ENCODE data around the gene SLC6A13. TPM values are rescaled to one million over a fixed set of nuclear protein-coding genes. Genes with fewer than 3 reads are reported as not detected.

The SLC6A13 gene
- polyA plus RNA-seq, 1 donor (not counting 4 experiments of a cell fraction or from before 2014, with no cell fraction given), result 0.33 TPM

DNA sequence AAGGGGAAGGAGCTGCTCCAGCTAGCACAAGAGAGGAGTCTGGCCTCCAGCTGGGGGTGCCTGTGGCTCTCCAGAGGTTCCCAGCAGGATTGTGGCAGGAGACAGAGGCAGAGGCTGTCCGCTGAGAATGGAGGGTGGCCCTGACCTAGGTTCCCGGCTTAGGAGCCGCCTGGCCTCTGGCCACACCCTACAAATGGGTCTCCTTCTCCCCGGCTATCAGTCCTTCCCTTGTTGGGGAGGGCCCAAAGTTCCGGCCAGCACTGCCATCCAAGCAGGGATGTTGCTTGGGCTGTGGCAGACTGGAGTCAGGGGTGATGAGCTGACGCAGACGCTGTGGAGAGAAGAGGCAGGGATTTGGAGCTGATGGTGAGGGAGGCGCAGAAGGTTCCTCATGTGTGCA is 71.8 kb downstream of the SLC6A13 start:
- dilution Hi-C loops (cut with MboI; ENCODE audit: extremely low pct_ligation_motif_present, low sequenced_read_pairs), result no loop called here
- no peaks in the 10 kb centered on the region for H3K4me1 ChIP-seq (ENCODE audit: control insufficient read depth, extremely low read depth, insufficient read depth, low read length)
- H3K9ac ChIP-seq (ENCODE audit: control insufficient read depth, extremely low read depth, insufficient read depth, low read length), result no peak overlapping the region
- no peaks in the 10 kb centered on the region for H3K9me1 ChIP-seq (ENCODE audit: control insufficient read depth, extremely low read depth, insufficient read depth, low read length)
- no peak overlapping the region for H3K4me2 ChIP-seq (ENCODE audit: control insufficient read depth, extremely low read depth, insufficient read depth, low read depth, low read length)
- H3K79me2 ChIP-seq (ENCODE audit: control insufficient read depth, insufficient read depth, low read length), result no peaks in the 10 kb centered on the region
- no peaks in the 10 kb centered on the region for H4K20me1 ChIP-seq (ENCODE audit: control insufficient read depth, extremely low read depth, insufficient read depth, low read length)
- TF ChIP-seq EZH2 (IDR thresholded peaks at IDR 0.05; ENCODE audit: low read length), result no peak
- TF ChIP-seq, protein P1, sequence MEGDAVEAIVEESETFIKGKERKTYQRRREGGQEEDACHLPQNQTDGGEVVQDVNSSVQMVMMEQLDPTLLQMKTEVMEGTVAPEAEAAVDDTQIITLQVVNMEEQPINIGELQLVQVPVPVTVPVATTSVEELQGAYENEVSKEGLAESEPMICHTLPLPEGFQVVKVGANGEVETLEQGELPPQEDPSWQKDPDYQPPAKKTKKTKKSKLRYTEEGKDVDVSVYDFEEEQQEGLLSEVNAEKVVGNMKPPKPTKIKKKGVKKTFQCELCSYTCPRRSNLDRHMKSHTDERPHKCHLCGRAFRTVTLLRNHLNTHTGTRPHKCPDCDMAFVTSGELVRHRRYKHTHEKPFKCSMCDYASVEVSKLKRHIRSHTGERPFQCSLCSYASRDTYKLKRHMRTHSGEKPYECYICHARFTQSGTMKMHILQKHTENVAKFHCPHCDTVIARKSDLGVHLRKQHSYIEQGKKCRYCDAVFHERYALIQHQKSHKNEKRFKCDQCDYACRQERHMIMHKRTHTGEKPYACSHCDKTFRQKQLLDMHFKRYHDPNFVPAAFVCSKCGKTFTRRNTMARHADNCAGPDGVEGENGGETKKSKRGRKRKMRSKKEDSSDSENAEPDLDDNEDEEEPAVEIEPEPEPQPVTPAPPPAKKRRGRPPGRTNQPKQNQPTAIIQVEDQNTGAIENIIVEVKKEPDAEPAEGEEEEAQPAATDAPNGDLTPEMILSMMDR (optimal IDR thresholded peaks at IDR 0.05 in 1 of 3, IDR thresholded peaks at IDR 0.05 in 1 of 3, conservative IDR thresholded peaks at IDR 0.05 in 1 of 3; ENCODE audit: extremely low read depth in 1 of 3, insufficient read depth in 2 of 3, low read length in 3 of 3), result no peak
- no peak overlapping the region for H2AFZ ChIP-seq (ENCODE audit: control insufficient read depth, low read length)
- FAIRE-seq (no peak), DNase-seq (ENCODE audit: low read depth, low spot score) (no peak)
- H3K9me3 ChIP-seq (ENCODE audit: control insufficient read depth, low read depth, low read length), result no peaks in the 10 kb centered on the region
- H3K27ac ChIP-seq (ENCODE audit: control insufficient read depth, insufficient read depth, low read length), result no peak overlapping the region
- no peaks in the 10 kb centered on the region for H3K36me3 ChIP-seq (ENCODE audit: control insufficient read depth in 2 of 2, extremely low read depth in 1 of 2, insufficient read depth in 2 of 2, low read length in 2 of 2)
- peaks cover 15% of the 10 kb centered on the region for H3K27me3 ChIP-seq (ENCODE audit: control insufficient read depth, extremely low read depth, insufficient read depth, low read length)
- no peak overlapping the region for H3K4me3 ChIP-seq (ENCODE audit: control insufficient read depth in 2 of 3, extremely low read depth in 1 of 3, insufficient read depth in 2 of 3, low read depth in 1 of 3, low read length in 3 of 3)

DNA sequence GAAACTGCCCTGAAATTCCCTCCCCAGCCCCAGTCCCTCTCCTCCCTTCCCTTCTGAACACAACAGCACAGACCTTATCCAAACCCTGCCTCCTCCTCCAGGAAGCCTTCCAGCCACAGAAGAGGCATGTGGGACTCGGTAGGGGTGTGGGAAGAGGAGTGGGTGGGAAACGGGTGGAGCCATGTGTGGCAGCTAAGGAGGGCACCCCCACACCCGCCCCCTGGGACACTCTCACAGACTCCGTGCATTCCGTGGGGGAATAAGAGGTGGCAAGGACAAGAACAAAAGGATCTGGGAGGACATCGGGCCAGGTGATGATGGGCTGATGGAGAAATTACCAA is 73.0 kb downstream of the SLC6A13 start:
- Histone ChIP-seq H3K36me3 (ENCODE audit: control insufficient read depth in 2 of 2, extremely low read depth in 1 of 2, insufficient read depth in 2 of 2, low read length in 2 of 2) (no peaks in the 10 kb centered on the region), H3K9me1 (ENCODE audit: control insufficient read depth, extremely low read depth, insufficient read depth, low read length) (no peaks in the 10 kb centered on the region), H3K4me3 (ENCODE audit: control insufficient read depth in 2 of 3, extremely low read depth in 1 of 3, insufficient read depth in 2 of 3, low read depth in 1 of 3, low read length in 3 of 3) (no peak overlapping the region), H3K4me1 (ENCODE audit: control insufficient read depth, extremely low read depth, insufficient read depth, low read length) (no peaks in the 10 kb centered on the region), H2AFZ (ENCODE audit: control insufficient read depth, low read length) (no peak overlapping the region), H4K20me1 (ENCODE audit: control insufficient read depth, extremely low read depth, insufficient read depth, low read length) (no peaks in the 10 kb centered on the region), H3K79me2 (ENCODE audit: control insufficient read depth, insufficient read depth, low read length) (no peaks in the 10 kb centered on the region), H3K4me2 (ENCODE audit: control insufficient read depth, extremely low read depth, insufficient read depth, low read depth, low read length) (no peak overlapping the region), H3K9ac (ENCODE audit: control insufficient read depth, extremely low read depth, insufficient read depth, low read length) (no peak overlapping the region), H3K27me3 (ENCODE audit: control insufficient read depth, extremely low read depth, insufficient read depth, low read length) (peaks cover 15% of the 10 kb centered on the region), H3K9me3 (ENCODE audit: control insufficient read depth, low read depth, low read length) (no peaks in the 10 kb centered on the region), H3K27ac (ENCODE audit: control insufficient read depth, insufficient read depth, low read length) (no peak overlapping the region)
- TF ChIP-seq EZH2 (IDR thresholded peaks at IDR 0.05; ENCODE audit: low read length), result no peak
- TF ChIP-seq, protein P1 (optimal IDR thresholded peaks at IDR 0.05 in 1 of 3, IDR thresholded peaks at IDR 0.05 in 1 of 3, conservative IDR thresholded peaks at IDR 0.05 in 1 of 3; ENCODE audit: extremely low read depth in 1 of 3, insufficient read depth in 2 of 3, low read length in 3 of 3), result no peak
- FAIRE-seq, result no peak
- DNase-seq (ENCODE audit: low read depth, low spot score), result no peak
- dilution Hi-C loops (cut with MboI; ENCODE audit: extremely low pct_ligation_motif_present, low sequenced_read_pairs), result no loop called here

Data from keratinocyte (primary cell).